Measurements from ENCODE around the gene TANC1.
"Not testable (repeated sequence)": the region's sequence is repeated elsewhere in the genome, so short reads cannot be mapped to it uniquely, and the experiment has no call there.

Gene TANC1

GRCh38 chr2:159124931-159125467 lies 156.6 kb downstream of the TANC1 start:
- DNase-seq, result no peak

GRCh38 chr2:159125858-159126257 lies 157.4 kb downstream of the TANC1 start:
- no peak for DNase-seq

DNA sequence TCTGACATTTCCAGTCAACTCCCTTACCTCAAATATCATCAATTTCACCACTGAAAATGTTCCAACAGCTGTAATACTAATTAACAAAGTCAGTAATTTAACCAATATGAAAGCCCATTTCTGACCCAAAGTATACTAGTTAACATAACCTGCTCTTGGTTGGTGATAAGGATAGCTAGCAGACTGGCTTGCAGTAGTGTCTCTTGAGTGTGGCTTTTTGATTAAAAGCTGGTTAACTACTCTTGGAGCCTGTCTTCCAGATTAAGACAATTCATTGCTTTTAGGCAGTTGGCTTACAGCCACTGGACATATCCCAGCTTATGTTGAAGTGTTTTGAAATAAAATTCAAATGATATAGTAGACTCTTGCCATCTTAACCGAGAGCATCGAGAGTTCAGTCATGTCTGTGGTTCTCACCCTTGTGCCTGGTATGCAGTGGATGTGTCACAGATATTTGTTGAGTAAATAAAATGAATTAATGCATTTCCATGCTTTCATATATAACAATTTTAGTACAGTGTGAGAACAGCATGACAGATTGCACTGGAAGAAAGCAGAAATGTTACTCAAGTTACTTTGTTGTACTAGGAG lies 158.1 kb downstream of the TANC1 start:
- DNase-seq, result no peak

- DNase-seq, result no peak
These were observed 159.8 kb downstream of the TANC1 start for GRCh38 chr2:159128191-159128590.

DNA sequence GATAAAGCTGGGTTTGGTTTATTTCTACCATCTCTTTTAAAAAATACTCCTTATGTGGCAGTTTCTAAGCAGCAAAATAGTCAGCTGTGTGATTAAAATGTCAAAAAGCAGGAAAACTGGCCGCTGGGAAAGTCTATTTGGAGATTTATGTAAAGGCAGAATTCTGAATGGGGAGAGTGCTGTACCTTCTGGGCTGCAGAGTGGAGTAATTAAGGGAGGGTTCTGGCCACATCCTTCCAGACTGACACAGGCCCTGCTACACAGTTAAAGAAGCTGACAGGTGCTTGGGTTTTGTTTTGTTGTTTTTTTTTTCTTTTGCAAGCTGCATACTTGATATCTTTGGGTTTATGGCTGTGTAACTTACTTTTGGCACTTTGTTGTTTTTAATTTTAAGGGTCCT lies 160.8 kb downstream of the TANC1 start:
- no peak for DNase-seq

GRCh38 chr2:159129824-159130223 lies 161.4 kb downstream of the TANC1 start:
- no peak for DNase-seq

DNA sequence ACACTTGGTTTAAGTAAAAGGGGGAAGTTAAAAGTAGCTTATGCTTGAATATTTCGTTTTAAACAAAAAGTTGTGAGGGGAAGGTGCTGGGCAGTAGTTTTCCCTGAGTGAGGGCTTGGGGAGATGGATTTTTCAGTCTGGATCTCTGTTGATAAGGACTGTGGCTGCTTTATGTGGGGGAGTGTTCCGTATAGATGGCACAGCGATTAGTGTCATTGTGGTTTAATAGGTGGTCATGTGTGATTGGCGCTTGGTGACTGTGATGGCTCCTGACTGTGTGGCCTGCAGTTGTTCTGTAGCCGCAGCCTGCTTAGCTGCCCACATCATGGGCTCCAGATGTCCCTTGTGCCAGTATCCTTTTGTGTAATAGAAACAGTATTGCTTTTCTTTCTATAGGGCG lies 161.9 kb downstream of the TANC1 start:
- DNase-seq, result no peak

DNA sequence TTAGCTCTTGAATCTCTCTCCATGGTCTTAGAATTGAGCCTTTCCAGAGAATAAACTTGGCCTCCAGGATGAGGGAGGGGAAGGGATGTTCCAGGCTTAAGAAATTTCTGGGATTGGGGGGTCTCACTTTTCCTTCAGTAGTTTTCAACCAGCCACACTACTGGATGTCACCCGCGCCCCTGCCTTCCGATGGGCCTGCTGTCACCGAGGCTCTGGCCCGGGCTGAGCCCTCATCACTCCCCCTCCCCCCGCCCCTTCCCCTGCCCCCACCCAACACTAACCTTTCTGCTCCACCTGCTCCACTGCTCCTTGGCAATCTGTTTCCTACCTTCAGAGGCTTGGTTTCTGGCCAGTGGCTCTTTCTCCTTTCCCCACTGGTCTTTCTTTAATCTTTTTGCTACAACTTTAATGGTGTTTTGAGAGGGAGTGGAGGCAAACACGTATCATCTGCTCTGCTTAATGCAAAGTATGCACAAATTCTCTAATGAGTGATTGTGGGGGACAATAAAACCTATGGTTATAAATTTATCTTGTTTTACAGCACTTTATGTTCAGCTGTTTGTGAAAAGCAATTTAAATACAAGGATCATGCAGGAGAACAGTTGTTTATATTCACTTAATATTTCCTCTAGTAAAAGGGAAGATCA lies 162.9 kb downstream of the TANC1 start:
- no peak for DNase-seq

DNA sequence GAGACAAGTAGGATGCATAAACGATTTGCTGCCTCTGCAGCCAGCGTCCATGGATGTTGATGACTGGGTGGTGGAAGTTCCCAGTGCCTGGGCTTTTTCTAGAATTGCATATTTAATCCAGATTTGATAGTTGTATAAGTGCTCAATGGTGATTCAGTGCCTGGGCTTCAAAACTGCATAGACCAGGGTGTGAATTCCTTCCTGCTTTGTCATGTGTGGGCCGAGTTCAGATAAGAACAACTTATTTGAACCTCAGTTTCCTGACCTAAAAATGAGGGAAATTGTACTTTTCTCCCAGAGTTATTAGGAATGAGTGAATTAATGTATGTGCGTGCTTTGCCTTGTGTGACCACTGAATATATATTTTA lies 163.5 kb downstream of the TANC1 start:
- DNase-seq, result no peak

DNA sequence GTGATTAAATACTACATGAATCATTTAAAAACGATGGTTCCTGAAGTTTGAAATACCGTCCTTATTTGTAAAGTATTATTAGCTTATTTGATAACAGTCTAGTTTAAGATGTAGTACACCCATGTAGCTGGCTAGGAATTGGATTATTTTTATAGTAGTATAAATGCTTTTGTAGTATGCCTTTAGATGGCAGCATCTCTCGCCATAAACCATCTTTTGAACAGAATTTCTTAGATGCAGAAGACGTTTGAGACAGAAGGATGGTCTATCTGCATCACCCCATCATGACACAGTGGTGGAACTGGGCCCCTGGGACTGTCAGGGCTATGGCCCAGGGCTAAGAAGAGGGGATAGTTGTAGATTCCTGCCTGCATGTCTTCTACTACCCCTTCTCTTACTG lies 165.4 kb downstream of the TANC1 start:
- no peak for DNase-seq

GRCh38 chr2:159134979-159135378 lies 166.5 kb downstream of the TANC1 start:
- DNase-seq, result no peak

GRCh38 chr2:159136391-159136790 lies 168.0 kb downstream of the TANC1 start:
- no peak for DNase-seq

DNA sequence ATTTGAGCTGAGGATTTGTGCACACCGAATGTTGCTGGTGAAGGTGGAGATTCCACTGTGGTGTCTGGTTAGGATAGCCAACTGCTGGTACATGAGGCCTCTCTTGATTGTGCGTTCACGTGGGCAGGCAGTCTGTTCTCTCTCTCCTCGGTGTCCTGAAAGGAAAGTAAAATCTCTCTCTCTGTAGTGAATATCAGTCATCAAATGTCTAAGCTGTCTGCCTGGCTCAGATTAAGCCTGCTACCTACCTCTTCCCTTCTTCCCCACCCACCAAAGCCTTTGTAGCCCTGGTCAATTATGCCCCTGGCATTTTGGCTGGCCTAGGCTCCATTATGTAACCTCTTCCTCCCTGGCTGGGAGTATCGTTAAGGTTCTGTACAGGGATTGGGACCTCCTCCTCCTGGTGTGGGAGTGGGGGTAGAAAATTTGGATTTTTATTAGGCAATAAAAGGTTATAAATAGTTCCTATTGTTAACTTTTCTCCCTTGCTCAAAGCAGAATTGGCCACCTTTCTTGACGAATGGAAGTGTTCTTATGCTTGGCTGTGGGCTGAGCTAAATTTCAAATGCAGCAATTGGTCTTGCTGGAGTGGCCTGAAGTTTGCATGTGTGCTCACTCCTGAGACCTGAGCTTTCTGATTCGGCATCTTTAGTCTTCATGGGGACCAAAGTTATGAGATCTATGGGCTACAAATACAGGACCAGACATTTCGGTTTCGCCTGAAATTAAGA lies 169.2 kb downstream of the TANC1 start:
- no peak for DNase-seq

DNA sequence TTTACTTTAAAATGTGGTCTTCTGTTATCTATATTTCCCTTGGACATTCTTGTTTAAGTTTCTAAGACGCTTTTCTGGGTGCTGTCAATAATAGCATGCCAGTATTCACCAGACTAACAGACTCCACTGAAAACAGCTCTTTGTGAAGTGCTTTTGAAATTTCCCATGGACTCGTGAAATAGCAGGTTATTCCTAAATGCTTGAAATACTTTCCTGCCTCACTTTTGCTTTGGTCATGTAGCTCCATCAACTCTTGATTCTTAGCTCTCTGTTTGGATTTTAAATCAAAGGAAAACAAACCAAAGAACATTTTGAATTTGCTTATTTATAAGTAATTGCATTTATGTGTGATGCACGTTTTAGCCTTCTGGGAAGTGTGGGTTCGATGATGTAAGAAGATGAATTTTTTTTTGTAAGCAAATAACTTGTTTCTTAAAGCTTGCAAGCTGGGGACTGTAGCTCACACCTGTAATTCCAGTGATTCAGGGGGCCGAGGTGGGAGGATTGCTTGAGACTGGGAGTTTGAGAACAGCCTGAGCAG lies 170.3 kb downstream of the TANC1 start:
- no peak for DNase-seq

- no peak for DNase-seq
These were observed 170.9 kb downstream of the TANC1 start for GRCh38 chr2:159139216-159139933.

- no peak for DNase-seq
These were observed 171.8 kb downstream of the TANC1 start for GRCh38 chr2:159140070-159140769.

- DNase-seq, result not testable (repeated sequence)
These were observed 172.4 kb downstream of the TANC1 start for GRCh38 chr2:159140821-159141220.

GRCh38 chr2:159144776-159145614 lies 176.6 kb downstream of the TANC1 start:
- no peak for DNase-seq

DNA sequence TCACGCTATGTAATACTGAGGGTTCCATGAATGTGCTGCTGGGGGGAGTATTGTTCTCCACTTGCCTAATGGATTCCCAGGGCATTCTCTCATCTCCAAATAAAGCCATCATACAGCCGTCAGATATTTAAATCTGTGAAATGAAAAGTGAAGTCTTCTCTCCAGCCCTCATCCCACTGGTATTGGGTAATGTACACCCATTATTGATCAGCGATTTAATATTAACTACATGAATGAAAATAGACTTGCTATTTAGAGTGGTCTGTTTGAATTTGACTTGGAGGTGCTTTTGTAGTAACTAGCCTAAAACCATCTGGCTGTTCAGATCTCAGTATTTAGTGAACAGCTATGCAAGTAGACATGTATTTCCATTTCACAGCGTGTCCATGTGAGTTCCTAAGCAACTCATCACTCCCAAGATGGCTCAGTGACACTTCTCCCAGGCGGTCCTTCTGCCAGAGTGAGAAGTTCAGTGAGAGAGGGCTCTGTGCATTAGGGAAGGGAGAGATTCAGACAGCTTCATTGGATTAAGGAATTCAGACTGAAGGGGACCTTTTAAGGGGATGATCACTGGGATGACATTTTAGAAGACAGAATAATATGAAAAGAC lies 177.4 kb downstream of the TANC1 start:
- DNase-seq, result no peak

DNA sequence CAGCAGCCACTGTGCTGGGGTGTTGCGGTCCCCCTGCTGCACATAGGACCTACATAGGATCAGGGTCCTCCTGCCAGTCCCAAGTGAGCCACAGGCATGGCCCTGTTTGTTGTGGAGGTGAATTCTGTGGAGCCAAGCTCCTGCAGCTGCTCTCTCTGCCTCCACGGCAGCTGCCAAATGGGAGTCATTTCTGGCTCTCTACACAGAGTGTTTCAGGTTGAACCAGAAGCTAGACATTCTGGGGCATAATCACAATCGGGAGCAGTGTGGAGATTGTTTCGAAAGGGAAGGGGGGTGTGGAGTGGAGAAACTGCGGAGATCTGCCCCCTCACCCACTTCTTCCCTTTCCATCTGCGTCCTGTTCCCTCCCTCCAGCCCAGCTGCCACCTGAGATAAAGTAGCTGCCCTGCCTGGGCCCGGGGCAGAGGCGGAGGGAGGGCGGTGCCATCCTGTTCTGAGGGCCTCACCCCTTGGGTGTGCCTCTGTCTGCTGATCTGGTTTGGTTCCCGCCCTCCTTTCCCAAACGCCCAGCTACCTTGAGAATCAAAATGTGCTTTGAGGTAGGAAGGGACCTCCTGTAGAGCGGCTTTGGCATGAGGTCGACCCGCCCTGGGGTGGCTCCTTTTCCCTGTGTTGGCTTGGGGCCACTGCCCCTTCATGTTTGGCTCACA lies 178.7 kb downstream of the TANC1 start:
- no peak for DNase-seq

- no peak for DNase-seq
These were observed 179.2 kb downstream of the TANC1 start for GRCh38 chr2:159147690-159148089.
